Fibroblast of lung (primary cell): ENCODE results near the gene GART. TPM values are rescaled to one million over a fixed set of nuclear protein-coding genes. Genes with fewer than 3 reads are reported as not detected.

Experiments used
- DNase-seq, 2 donors: peaks; one replicate each; pipeline versions ENCODE4 v3.0.0 to v3.0.0-alpha.2; 2010; ENCODE audit warnings: low read depth in 2 of 2
- H2AFZ ChIP-seq: 2 replicates; pipeline ENCODE4 v1.5.1; 2012; ENCODE audit warnings: low read length, control low read depth, inconsistent platforms
- H3K27ac ChIP-seq: 2 replicates; pipeline ENCODE4 v1.5.1; 2011; ENCODE audit warnings: low read length, control low read depth; ENCODE audit not compliant: insufficient read depth
- H3K27me3 ChIP-seq: 2 replicates; pipeline ENCODE4 v1.5.1; 2011; ENCODE audit warnings: mild to moderate bottlenecking, low read length; ENCODE audit not compliant: control insufficient read depth, insufficient read depth
- H3K36me3 ChIP-seq: 2 replicates; pipeline ENCODE4 v1.5.1; 2011; ENCODE audit warnings: low read length; ENCODE audit not compliant: control insufficient read depth, insufficient read depth
- H3K4me1 ChIP-seq: 2 replicates; pipeline ENCODE4 v1.5.1; 2011; ENCODE audit warnings: low read length; ENCODE audit not compliant: control insufficient read depth, insufficient read depth; ENCODE audit errors: extremely low read depth
- H3K4me2 ChIP-seq: 2 replicates; pipeline ENCODE4 v1.5.1; 2011; ENCODE audit warnings: low read length, control low read depth; ENCODE audit not compliant: insufficient read depth; ENCODE audit errors: extremely low read depth
- H3K4me3 ChIP-seq, 4 experiments: fragments of 200-600 bp in 1 of 4; sonication (generic) in 1 of 4; replicated peaks in 1 of 4; 2 replicates each; pipeline ENCODE4 v1.5.1; 2011 to 2016; ENCODE audit warnings: low read length in 4 of 4, low read depth in 3 of 4, mild to moderate bottlenecking in 3 of 4, control low read depth in 2 of 4, inconsistent platforms in 1 of 4, mixed read lengths in 1 of 4; ENCODE audit not compliant: insufficient read depth in 1 of 4; ENCODE audit errors: control extremely low read depth in 1 of 4
- H3K79me2 ChIP-seq: 2 replicates; pipeline ENCODE4 v1.5.1; 2012; ENCODE audit warnings: mild to moderate bottlenecking, low read length, inconsistent platforms; ENCODE audit not compliant: control insufficient read depth, insufficient read depth
- H3K9ac ChIP-seq: 2 replicates; pipeline ENCODE4 v1.5.1; 2011; ENCODE audit warnings: mild to moderate bottlenecking, low read length, control low read depth; ENCODE audit not compliant: insufficient read depth
- H3K9me3 ChIP-seq: 2 replicates; pipeline ENCODE4 v1.5.1; 2012; ENCODE audit warnings: low read depth, low read length; ENCODE audit not compliant: control insufficient read depth, insufficient read depth
- H4K20me1 ChIP-seq: 2 replicates; pipeline ENCODE4 v1.5.1; 2011; ENCODE audit warnings: low read length; ENCODE audit not compliant: control insufficient read depth, insufficient read depth; ENCODE audit errors: extremely low read depth
- CTCF ChIP-seq, 2 donors: IDR thresholded peaks in 1 of 2; conservative IDR thresholded peaks in 1 of 2; 1 replicate in 1 of 2; 2 replicates in 1 of 2; pipeline ENCODE4 v1.5.1; 2011 to 2012; ENCODE audit warnings: low read length in 2 of 2, control low read depth in 1 of 2, inconsistent platforms in 1 of 2, low read depth in 1 of 2, mild to moderate bottlenecking in 1 of 2
- EZH2 ChIP-seq: IDR thresholded peaks from 2 replicates; pipeline ENCODE4 v1.5.1; 2012; ENCODE audit warnings: low read length, control low read depth, mild to moderate bottlenecking; ENCODE audit errors: missing control alignments
- polyA plus RNA-seq, 2 donors: library from polyadenylated mRNA; depleted of rRNA in 1 of 2; stranded (reverse) in 1 of 2; unstranded in 1 of 2; fragments of >200 nt; gene quantifications; 2 replicates each; pipeline ENCODE4 v1.2.1, GENCODE V29; 2011 to 2012; ENCODE audit warnings: missing spikeins in 1 of 2
- total RNA-seq: library from RNA; depleted of rRNA; stranded (reverse); fragments of >200 nt; gene quantifications from 2 replicates; pipeline ENCODE4 v1.2.1, GENCODE V29; 2014

GART gene
- total and polyA plus RNA-seq, 2 donors (not counting 1 experiment from before 2014, with no cell fraction given), result 15.6 to 64.4 TPM

- Histone ChIP-seq H3K9me3 (no peaks in the 10 kb centered on the region), H3K27ac (no peak overlapping the region), H2AFZ (no peak overlapping the region), H3K36me3 (peaks cover 11% of the 10 kb centered on the region), H4K20me1 (no peaks in the 10 kb centered on the region), H3K9ac (no peak overlapping the region), H3K79me2 (peaks cover 11% of the 10 kb centered on the region), H3K4me1 (no peaks in the 10 kb centered on the region), H3K27me3 (no peaks in the 10 kb centered on the region), H3K4me3 (no peak overlapping the region), H3K4me2 (no peak overlapping the region)
- no peak for DNase-seq
- TF ChIP-seq CTCF (conservative IDR thresholded peaks at IDR 0.05 in 1 of 2, IDR thresholded peaks at IDR 0.05 in 1 of 2; ENCODE audit: low read depth in 1 of 2, low read length in 2 of 2) (no peak), EZH2 (no peak)
These were observed 30.4 kb upstream of the GART start for GRCh38 chr21:33572350-33572749.

- H2AFZ ChIP-seq, result no peak overlapping the region
- no peaks in the 10 kb centered on the region for H3K27me3 ChIP-seq
- H3K4me2 ChIP-seq, result no peak overlapping the region
- H3K9ac ChIP-seq, result no peak overlapping the region
- peaks cover 14% of the 10 kb centered on the region for H3K79me2 ChIP-seq
- H4K20me1 ChIP-seq, result no peaks in the 10 kb centered on the region
- H3K4me3 ChIP-seq, result no peak overlapping the region
- no peak overlapping the region for H3K27ac ChIP-seq
- DNase-seq, result no peak
- H3K9me3 ChIP-seq, result no peaks in the 10 kb centered on the region
- peaks cover 11% of the 10 kb centered on the region for H3K36me3 ChIP-seq
- H3K4me1 ChIP-seq, result no peaks in the 10 kb centered on the region
- TF ChIP-seq CTCF (conservative IDR thresholded peaks at IDR 0.05 in 1 of 2, IDR thresholded peaks at IDR 0.05 in 1 of 2; ENCODE audit: low read depth in 1 of 2, low read length in 2 of 2) (no peak), EZH2 (no peak)
These were observed 28.1 kb upstream of the GART start for GRCh38 chr21:33569991-33570390.

GRCh38 chr21:33568448-33568847 is 26.5 kb upstream of the GART start:
- no peaks in the 10 kb centered on the region for H4K20me1 ChIP-seq
- no peak overlapping the region for H3K4me2 ChIP-seq
- no peaks in the 10 kb centered on the region for H3K27me3 ChIP-seq
- TF ChIP-seq EZH2 (no peak), CTCF (conservative IDR thresholded peaks at IDR 0.05 in 1 of 2, IDR thresholded peaks at IDR 0.05 in 1 of 2; ENCODE audit: low read depth in 1 of 2, low read length in 2 of 2) (no peak)
- peaks cover 6% of the 10 kb centered on the region for H3K36me3 ChIP-seq
- H2AFZ ChIP-seq, result no peak overlapping the region
- no peak overlapping the region for H3K4me3 ChIP-seq
- H3K9ac ChIP-seq, result no peak overlapping the region
- H3K9me3 ChIP-seq, result no peaks in the 10 kb centered on the region
- no peak for DNase-seq
- peaks cover 18% of the 10 kb centered on the region for H3K79me2 ChIP-seq
- H3K27ac ChIP-seq, result no peak overlapping the region
- no peaks in the 10 kb centered on the region for H3K4me1 ChIP-seq
